ENCODE results near the gene STK31.

DNA sequence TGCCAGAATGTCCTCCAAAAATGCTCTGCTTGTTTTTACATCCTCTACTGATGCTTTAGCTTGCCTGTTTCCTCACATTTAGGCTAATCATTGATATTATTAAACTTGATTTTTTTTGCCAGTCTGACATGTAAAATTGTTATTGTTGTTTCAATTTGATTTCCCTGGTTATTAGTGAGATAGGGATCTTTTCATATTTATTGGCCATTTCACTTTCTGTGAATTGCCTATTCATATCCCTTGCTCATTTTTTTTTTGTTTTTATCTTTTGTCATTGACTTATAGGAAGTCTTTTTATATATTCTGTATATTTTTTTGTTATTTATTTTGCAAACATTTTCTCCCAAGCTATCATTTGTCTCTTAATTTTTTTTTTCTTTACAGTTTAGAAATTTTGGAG, 16.8 kb upstream of the STK31 start:
- no peak for TF ChIP-seq POLR2A (IDR thresholded peaks at IDR 0.05)
- TF ChIP-seq, protein P1, sequence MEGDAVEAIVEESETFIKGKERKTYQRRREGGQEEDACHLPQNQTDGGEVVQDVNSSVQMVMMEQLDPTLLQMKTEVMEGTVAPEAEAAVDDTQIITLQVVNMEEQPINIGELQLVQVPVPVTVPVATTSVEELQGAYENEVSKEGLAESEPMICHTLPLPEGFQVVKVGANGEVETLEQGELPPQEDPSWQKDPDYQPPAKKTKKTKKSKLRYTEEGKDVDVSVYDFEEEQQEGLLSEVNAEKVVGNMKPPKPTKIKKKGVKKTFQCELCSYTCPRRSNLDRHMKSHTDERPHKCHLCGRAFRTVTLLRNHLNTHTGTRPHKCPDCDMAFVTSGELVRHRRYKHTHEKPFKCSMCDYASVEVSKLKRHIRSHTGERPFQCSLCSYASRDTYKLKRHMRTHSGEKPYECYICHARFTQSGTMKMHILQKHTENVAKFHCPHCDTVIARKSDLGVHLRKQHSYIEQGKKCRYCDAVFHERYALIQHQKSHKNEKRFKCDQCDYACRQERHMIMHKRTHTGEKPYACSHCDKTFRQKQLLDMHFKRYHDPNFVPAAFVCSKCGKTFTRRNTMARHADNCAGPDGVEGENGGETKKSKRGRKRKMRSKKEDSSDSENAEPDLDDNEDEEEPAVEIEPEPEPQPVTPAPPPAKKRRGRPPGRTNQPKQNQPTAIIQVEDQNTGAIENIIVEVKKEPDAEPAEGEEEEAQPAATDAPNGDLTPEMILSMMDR (IDR thresholded peaks at IDR 0.05 in 4 of 5, conservative IDR thresholded peaks at IDR 0.05 in 1 of 5), result no peak

Measured in gastrocnemius medialis (tissue), 4 donors.